Embryonic facial prominence (tissue), 1 donor: ENCODE measurements around the gene VARS2.
"Not testable (repeated sequence)": the region's sequence is repeated elsewhere in the genome, so short reads cannot be mapped to it uniquely, and the experiment has no call there.

Experiments
- DNase-seq: peaks from one replicate; pipeline ENCODE4 v3.0.0-alpha.2; 2016; ENCODE audit errors: extremely low spot score

The VARS2 gene

GRCh38 chr6:30914076-30914853 is at the start of gene VARS2:
Gene VARS2, plus strand, starts transcription at chr6:30914238. Its CDS starts 599 bp downstream, at chr6:30914837.
- DNase-seq, result peak; percentile 77

- no peak for DNase-seq
Observed at GRCh38 chr6:30864325-30864724, 49.7 kb upstream of the VARS2 start.

DNA sequence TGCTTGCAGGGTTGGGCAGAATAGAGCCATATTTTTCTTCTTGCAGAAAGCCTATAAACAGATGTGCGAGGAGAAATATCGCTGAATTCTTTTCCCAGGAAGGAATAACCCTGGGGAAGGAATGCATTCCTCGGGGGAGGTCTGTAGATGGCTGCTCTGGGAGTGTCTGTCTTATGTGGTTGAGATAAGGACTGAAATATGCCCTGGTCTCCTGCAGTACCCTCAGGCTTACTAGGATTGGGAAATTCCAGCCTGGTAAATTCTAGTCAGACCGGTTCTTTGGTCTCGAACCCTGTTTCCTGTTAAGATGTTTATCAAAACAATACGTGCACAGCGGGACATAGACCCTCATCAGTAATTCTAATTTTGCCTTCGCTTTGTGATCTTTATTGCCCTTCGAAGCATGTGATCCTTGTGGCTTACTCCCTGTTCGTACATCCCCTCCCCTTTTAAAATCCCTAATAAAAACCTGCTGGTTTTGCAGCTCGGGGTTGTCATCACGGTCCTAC is 44.7 kb upstream of the VARS2 start:
- DNase-seq, result not testable (repeated sequence)

GRCh38 chr6:30870546-30870945 is 43.5 kb upstream of the VARS2 start:
- no peak for DNase-seq

DNA sequence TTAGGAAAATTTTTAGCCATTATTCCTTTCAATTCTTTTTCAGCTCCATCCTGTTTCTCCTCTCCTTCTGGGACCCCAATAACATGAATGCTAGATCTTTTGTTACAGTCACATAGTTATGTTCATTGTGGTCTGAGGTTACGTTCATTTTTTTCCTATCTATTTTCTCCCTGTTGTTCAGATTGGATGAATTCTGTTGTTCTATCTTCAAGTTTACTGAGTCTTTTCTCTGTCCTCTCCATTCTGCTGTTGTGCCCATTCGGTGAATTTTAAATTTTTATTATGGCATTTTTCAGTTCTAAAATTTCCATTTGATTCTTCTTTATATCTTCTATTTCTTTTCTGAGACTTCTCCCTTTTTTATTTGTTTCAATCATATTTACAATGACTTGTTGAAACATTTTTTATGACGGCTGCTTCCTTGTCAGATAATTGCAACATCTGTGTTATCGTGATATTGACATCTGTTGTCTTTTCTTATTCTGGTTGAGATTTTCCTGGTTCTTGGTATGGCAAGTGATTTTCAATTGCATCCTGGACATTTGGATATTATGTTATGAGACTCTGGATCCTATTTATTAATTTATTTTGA is 42.4 kb upstream of the VARS2 start:
- DNase-seq, result no peak

GRCh38 chr6:30873137-30873640 is 40.8 kb upstream of the VARS2 start:
- no peak for DNase-seq

DNA sequence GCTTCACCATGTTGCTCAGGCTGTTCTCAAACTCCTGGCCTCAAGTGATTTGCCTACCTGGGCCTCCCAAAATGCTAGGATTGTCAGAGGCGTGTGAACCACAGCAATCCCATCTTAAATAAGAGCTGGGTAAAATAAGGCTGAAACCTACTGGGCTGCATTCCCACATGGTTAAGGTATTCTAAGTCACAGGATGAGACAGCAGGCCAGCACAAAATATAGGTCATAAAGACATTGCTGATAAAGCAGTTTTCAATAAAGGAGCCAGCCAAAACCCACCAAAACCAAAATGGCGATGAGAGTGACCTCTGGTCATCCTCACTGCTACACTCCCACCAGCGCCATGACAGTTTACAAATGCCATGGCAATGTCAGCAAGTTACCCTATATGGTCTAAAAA is 40.2 kb upstream of the VARS2 start:
- DNase-seq, result not testable (repeated sequence)

DNA sequence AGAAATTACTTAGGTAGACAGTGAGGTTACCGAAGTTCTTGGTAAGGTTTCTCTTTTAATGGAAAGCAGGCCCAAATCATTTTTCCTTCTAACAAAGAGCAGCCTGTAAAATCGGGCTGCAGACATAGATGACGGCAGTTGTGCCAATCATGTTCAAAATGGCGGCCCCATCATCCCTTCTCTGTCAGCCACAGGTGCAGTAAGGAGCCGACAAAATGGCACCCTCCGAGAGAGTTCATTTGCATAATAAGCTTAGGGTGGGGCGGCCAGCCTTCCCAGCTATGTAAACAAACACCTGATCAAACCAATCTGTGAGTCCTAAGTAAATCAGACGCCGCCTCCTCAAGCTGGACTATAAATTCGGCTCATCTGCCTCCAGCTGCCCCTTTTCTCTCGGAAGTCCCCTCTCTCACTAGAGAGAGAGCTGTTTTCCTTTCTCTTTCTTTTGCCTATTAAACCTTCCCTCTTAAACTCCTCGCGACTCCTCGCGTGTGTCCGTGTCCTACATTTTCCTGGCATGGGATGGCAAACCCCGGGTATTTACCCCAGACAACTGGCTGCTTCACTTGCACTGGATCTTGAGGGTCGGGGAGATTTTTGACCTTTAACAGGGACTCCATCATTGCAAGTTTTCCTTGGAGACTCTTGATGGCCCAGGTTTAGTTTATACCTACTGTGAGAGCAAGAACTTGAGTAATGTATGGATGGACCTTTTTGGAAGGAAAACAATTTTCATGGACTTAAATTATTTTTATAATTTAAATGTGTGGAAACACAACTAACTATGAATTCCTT is 38.6 kb upstream of the VARS2 start:
- no peak for DNase-seq

DNA sequence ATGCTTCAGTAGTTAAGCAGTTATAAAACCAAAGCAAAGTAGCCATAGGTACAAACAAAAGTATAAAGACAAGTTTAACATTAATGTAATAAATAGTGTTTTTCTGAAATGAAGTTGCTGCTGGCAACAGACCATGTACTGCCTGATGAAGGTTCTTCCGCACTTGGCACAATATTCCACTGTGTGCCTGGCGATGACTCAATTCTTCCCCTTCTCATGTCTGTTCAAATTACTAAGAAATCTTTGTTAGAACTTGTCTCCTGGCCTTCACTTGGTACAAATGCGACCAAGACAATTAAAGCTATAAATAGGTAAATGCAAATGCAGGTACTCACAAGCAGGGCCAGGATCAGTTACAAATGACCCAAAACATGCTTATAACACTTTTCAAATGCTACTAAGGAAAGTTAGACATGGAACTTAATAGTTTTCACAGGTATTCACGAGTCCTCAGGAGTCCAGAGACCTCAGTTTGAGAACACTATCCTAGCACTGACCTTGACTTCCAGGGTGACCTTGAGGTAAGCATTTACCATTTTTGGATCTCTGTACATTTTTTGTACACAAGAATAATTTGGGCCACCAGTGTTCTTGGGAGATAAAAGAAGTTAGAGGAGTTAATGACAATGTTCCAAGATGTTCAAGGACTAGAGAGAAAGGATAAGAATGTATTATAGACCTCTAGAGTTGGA is 37.9 kb upstream of the VARS2 start:
- no peak for DNase-seq

GRCh38 chr6:30877419-30878262 is 36.4 kb upstream of the VARS2 start:
- peak; percentile 59 for DNase-seq

GRCh38 chr6:30879684-30880427 is 34.2 kb upstream of the VARS2 start:
- DNase-seq, result no peak

- no peak for DNase-seq
Observed at GRCh38 chr6:30880698-30881252, 33.3 kb upstream of the VARS2 start.

GRCh38 chr6:30881392-30882203 is 32.4 kb upstream of the VARS2 start:
- no peak for DNase-seq

GRCh38 chr6:30882204-30882758 is 31.8 kb upstream of the VARS2 start:
- no peak for DNase-seq

GRCh38 chr6:30882759-30883684 is 31.0 kb upstream of the VARS2 start:
- DNase-seq, result peak; percentile 27

DNA sequence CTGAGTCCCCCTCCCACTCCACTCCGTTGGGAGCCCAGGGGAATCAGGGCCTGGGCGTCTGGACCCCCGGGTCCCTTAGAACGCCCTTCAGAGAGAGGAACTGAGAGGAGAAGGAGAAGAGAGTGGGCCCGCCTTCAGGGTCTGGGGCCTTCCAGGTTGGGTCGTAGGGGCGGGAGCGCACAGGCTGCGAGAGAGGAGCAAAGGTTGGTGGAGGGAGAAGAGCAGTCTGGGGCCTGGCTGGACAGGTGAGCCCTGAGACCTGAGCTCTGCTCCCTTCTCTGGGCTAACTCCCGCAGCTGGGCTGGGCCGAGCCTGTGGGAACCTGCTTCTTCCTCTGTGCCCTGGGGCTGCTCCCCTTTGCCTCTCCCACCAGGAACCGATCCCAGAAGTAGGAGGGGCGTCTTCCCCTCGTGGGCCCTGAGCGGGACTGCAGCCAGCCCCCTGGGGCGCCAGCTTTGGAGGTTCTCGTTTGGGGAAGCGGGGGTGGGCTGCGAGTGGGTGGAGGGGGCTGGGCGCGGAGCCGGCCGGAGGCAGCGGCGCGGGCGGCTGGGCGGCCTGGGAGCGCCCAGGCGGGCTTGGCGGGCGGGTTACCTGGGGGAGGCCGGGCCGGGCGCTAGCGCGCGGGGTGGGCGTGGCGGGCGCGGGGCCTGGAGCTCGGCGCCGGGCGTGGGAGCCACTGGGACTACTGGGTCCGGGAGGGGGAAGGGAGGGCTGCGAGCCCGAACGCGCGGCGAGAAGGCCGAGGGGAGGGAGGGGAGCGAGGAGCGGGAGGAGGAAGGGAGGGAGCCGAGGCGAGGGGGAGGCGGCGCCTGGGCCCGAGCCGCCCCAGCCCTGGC is 30.1 kb upstream of the VARS2 start, which contains the start of gene DDR1:
Gene DDR1, plus strand, starts transcription at position 835 of the 836 bp plus-strand sequence. CDS start 4,211 bp downstream, outside the sequence.
- peak; percentile 78 for DNase-seq
